Gastroesophageal sphincter (tissue), 3 donors: Measurements from ENCODE around the gene ELL.

Source experiments
- POLR2AphosphoS5 ChIP-seq: sonication (generic); formaldehyde crosslinking; IDR thresholded peaks from one replicate; pipeline ENCODE4 v1.6.1; 2017; ENCODE audit warnings: antibody characterized with exemption
- TF ChIP-seq, protein P1 (sequence below), 4 experiments: fragments of 200-600 bp in 2 of 4; fragments of 450-650 bp in 2 of 4; sonication (generic) in 1 of 4; IDR thresholded peaks; one replicate each; pipeline ENCODE4 v1.5.1; 2017 to 2019; ENCODE audit warnings: antibody characterized with exemption in 4 of 4, mild to moderate bottlenecking in 2 of 4, moderate library complexity in 2 of 4

- TF ChIP-seq, protein P1, sequence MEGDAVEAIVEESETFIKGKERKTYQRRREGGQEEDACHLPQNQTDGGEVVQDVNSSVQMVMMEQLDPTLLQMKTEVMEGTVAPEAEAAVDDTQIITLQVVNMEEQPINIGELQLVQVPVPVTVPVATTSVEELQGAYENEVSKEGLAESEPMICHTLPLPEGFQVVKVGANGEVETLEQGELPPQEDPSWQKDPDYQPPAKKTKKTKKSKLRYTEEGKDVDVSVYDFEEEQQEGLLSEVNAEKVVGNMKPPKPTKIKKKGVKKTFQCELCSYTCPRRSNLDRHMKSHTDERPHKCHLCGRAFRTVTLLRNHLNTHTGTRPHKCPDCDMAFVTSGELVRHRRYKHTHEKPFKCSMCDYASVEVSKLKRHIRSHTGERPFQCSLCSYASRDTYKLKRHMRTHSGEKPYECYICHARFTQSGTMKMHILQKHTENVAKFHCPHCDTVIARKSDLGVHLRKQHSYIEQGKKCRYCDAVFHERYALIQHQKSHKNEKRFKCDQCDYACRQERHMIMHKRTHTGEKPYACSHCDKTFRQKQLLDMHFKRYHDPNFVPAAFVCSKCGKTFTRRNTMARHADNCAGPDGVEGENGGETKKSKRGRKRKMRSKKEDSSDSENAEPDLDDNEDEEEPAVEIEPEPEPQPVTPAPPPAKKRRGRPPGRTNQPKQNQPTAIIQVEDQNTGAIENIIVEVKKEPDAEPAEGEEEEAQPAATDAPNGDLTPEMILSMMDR (IDR thresholded peaks at IDR 0.05) = no peak
- TF ChIP-seq POLR2AphosphoS5 = no peak
Observed at GRCh38 chr19:18440936-18441803, 80.7 kb downstream of the ELL start.
